GM12878 (cell line): ENCODE measurements around the gene GKN1. TPM values are rescaled to one million over a fixed set of nuclear protein-coding genes. Genes with fewer than 3 reads are reported as not detected.

Source experiments
- ATAC-seq: fragments of 200-7000 bp; cut with Tn5 transposase; 3 replicates; pipeline ENCODE4 v1.9.1; 2020; ENCODE audit warnings: mild to moderate bottlenecking, moderate library complexity
- BruUV-seq: library from RNA; stranded (reverse); fragments of 400-500 nt; replicated peaks from 2 replicates; lab custom pipeline; 2021; lab: Mats Ljungman, UMichigan
- CTCF ChIA-PET: fragments of 300-600 bp; sonication (Branson Sonifier 250); formaldehyde crosslinking; extraction: SDS; loops from one replicate; lab custom pipeline; 2021; ENCODE audit warnings: inconsistent platforms; lab: Yijun Ruan, JAX
- POLR2A ChIA-PET: fragments of 350-600 bp; formaldehyde crosslinking; extraction: SDS; loops from one replicate; lab custom pipeline; 2021; ENCODE audit warnings: inconsistent platforms; lab: Charles Lee
- RAD21 ChIA-PET: fragments of 300-600 bp; sonication (Branson Sonifier 250); formaldehyde crosslinking; loops from one replicate; lab custom pipeline; 2023; ENCODE audit warnings: antibody characterized with exemption; ENCODE audit not compliant: unreplicated experiment; lab: Charles Lee
- SMC1A ChIA-PET: fragments of 300-600 bp; sonication (Branson Sonifier 250); formaldehyde crosslinking; loops from one replicate; lab custom pipeline; 2023; ENCODE audit not compliant: unreplicated experiment, uncharacterized antibody; lab: Charles Lee
- DNase-seq: peaks from one replicate; pipeline ENCODE4 v3.0.0-alpha.2; 2011; ENCODE audit warnings: low read depth, low spot score
- FAIRE-seq: peaks from 3 replicates; lab custom pipeline; 2011; peaks lifted over from hg19 to GRCh38; lab: Jason Lieb, UNC
- H2AFZ ChIP-seq: 2 replicates; pipeline ENCODE4 v1.6.0; 2011; ENCODE audit warnings: low read depth, low read length, control low read depth; ENCODE audit not compliant: control insufficient read depth
- H3K27ac ChIP-seq: 2 replicates; pipeline ENCODE4 v1.5.1; 2011; ENCODE audit warnings: control low read depth; ENCODE audit not compliant: control insufficient read depth, insufficient read depth
- H3K27me3 ChIP-seq, 2 experiments: replicated peaks in 1 of 2; 2 replicates each; pipeline versions ENCODE4 v1.6.0 to v1.6.1; 2011; ENCODE audit warnings: low read length in 1 of 2; ENCODE audit not compliant: control insufficient read depth in 2 of 2, insufficient read depth in 2 of 2
- H3K36me3 ChIP-seq, 2 experiments: 2 replicates each; pipeline ENCODE4 v1.5.1; 2011; ENCODE audit warnings: low read length in 1 of 2; ENCODE audit not compliant: control insufficient read depth in 2 of 2, insufficient read depth in 2 of 2
- H3K4me1 ChIP-seq: 2 replicates; pipeline ENCODE4 v1.6.1; 2011; ENCODE audit warnings: mild to moderate bottlenecking, low read length, moderate library complexity, mixed read lengths; ENCODE audit not compliant: control insufficient read depth, insufficient read depth
- H3K4me2 ChIP-seq: 2 replicates; pipeline ENCODE4 v1.6.0; 2011; ENCODE audit warnings: control low read depth; ENCODE audit not compliant: control insufficient read depth, insufficient read depth
- H3K4me3 ChIP-seq: fragments of 200-600 bp; sonication (generic); 2 replicates; pipeline ENCODE4 v1.5.1; 2016
- H3K79me2 ChIP-seq: 2 replicates; pipeline ENCODE4 v1.6.0; 2011; ENCODE audit warnings: low read length; ENCODE audit not compliant: control insufficient read depth, insufficient read depth
- H3K9ac ChIP-seq: 2 replicates; pipeline ENCODE4 v1.8.0; 2011; ENCODE audit warnings: low read length, control low read depth, mixed read lengths; ENCODE audit not compliant: control insufficient read depth, insufficient read depth
- H3K9me3 ChIP-seq: replicated peaks from 3 replicates; pipeline ENCODE4 v1.5.1; 2011; ENCODE audit warnings: mild to moderate bottlenecking, low read length; ENCODE audit not compliant: control insufficient read depth, insufficient read depth
- H4K20me1 ChIP-seq: 2 replicates; pipeline ENCODE4 v1.6.0; 2011; ENCODE audit not compliant: control insufficient read depth, insufficient read depth
- CEBPB ChIP-seq, 2 experiments: fragments of 150-350 bp in 1 of 2; IDR thresholded peaks; 2 replicates each; pipeline ENCODE4 v1.6.1; 2012 to 2014; ENCODE audit warnings: low read depth in 2 of 2, low read length in 2 of 2, borderline replicate concordance in 1 of 2, inconsistent platforms in 1 of 2
- FOXK2 ChIP-seq: fragments of 450-650 bp; IDR thresholded peaks from 2 replicates; pipeline ENCODE4 v1.6.1; 2017; ENCODE audit warnings: mild to moderate bottlenecking, moderate library complexity
- MEF2A ChIP-seq: IDR thresholded peaks from 2 replicates; pipeline ENCODE4 v1.6.1; 2011; ENCODE audit warnings: low read depth, mild to moderate bottlenecking, low read length, moderate library complexity; ENCODE audit not compliant: insufficient read depth
- NR2C2 ChIP-seq: IDR thresholded peaks from 2 replicates; pipeline ENCODE4 v1.6.1; 2011; ENCODE audit warnings: borderline replicate concordance, low read depth; ENCODE audit not compliant: control insufficient read depth, insufficient read length
- PRDM15 ChIP-seq: fragments of 450-650 bp; formaldehyde crosslinking; IDR thresholded peaks from 2 replicates; pipeline ENCODE4 v1.4.0; 2020; ENCODE audit warnings: mild to moderate bottlenecking, moderate library complexity
- SMAD5 ChIP-seq: IDR thresholded peaks from 2 replicates; pipeline ENCODE4 v1.6.1; 2016; ENCODE audit warnings: antibody characterized with exemption, low read depth
- SMC3 ChIP-seq: IDR thresholded peaks from 2 replicates; pipeline ENCODE4 v1.6.1; 2011; ENCODE audit warnings: low read length, improper control_type of control experiment, borderline replicate concordance
- TARDBP ChIP-seq: IDR thresholded peaks from 2 replicates; pipeline ENCODE4 v1.6.1; 2016; ENCODE audit warnings: borderline replicate concordance
- YBX1 ChIP-seq: fragments of 450-650 bp; IDR thresholded peaks from 2 replicates; pipeline ENCODE4 v1.6.1; 2016; ENCODE audit warnings: antibody characterized with exemption
- ZNF207 ChIP-seq: fragments of 450-650 bp; IDR thresholded peaks from 2 replicates; pipeline ENCODE4 v1.6.1; 2014; ENCODE audit warnings: antibody characterized with exemption, mild to moderate bottlenecking, borderline replicate concordance
- ZNF384 ChIP-seq: IDR thresholded peaks from 2 replicates; pipeline ENCODE4 v1.6.1; 2012; ENCODE audit warnings: low read depth, mild to moderate bottlenecking, low read length, improper control_type of control experiment, borderline replicate concordance
- ZNF592 ChIP-seq: fragments of 450-650 bp; IDR thresholded peaks from 2 replicates; pipeline ENCODE4 v1.6.1; 2017; ENCODE audit warnings: mild to moderate bottlenecking, moderate library complexity
- WGBS: methylation state at CpG from one replicate; pipeline ENCODE4 v1.1.6; 2016; ENCODE audit warnings: low lambda C conversion rate; ENCODE audit not compliant: insufficient replicate concordance, insufficient coverage; ENCODE audit errors: missing lambda C conversion rate; 5-methylcytosine and 5-hydroxymethylcytosine counted together
- in situ Hi-C: fragments of 300-500 bp; cut with MboI; formaldehyde crosslinking; loops from 9 replicates; pipeline ENCODE4 v1.14.3; 2018; ENCODE audit warnings: mixed read lengths
- intact Hi-C: fragments of 100-400 bp; cut with micrococcal nuclease; formaldehyde crosslinking; loops from one replicate; pipeline ENCODE4 v1.14.2; 2022; ENCODE audit not compliant: unreplicated experiment
- polyA plus RNA-seq, 11 experiments: library from polyadenylated mRNA; depleted of rRNA in 4 of 11; unstranded in 6 of 11; stranded (reverse) in 5 of 11; fragments of >200 nt; fragmentation: Nextera tagmentation in 4 of 11; fragmentation: Illumina TruSeq in 1 of 11; extraction: Ambion mirVana in 4 of 11; extraction: Trizol in 1 of 11; gene quantifications; 1 replicate in 1 of 11; 2 replicates in 10 of 11; pipeline versions ENCODE4 v1.2.1 to v1.2.3, GENCODE V29; 2011 to 2016; ENCODE audit warnings: inconsistent platforms in 2 of 11, missing spikeins in 2 of 11, low read depth in 1 of 11
- total RNA-seq, 4 experiments: library from RNA; depleted of rRNA in 3 of 4; stranded (reverse); fragments of >200 nt in 3 of 4; fragmentation: Illumina TruSeq in 1 of 4; extraction: Trizol in 1 of 4; gene quantifications; 2 replicates each; pipeline versions ENCODE4 v1.2.1 to v1.2.3, GENCODE V29; 2013 to 2021
- TF ChIP-seq, protein P1 (sequence below): fragments of 450-650 bp; IDR thresholded peaks from 2 replicates; pipeline ENCODE4 v1.6.1; 2016; ENCODE audit warnings: mild to moderate bottlenecking

The GKN1 gene
- total and polyA plus RNA-seq, 10 of the 15 experiments (the other 5 are each of a cell fraction or from before 2014, with no cell fraction given), result not detected

GRCh38 chr2:68951899-68952298 lies 22.5 kb upstream of the GKN1 start (continued):
- TF ChIP-seq YBX1, result no peak
- TF ChIP-seq, protein P1, sequence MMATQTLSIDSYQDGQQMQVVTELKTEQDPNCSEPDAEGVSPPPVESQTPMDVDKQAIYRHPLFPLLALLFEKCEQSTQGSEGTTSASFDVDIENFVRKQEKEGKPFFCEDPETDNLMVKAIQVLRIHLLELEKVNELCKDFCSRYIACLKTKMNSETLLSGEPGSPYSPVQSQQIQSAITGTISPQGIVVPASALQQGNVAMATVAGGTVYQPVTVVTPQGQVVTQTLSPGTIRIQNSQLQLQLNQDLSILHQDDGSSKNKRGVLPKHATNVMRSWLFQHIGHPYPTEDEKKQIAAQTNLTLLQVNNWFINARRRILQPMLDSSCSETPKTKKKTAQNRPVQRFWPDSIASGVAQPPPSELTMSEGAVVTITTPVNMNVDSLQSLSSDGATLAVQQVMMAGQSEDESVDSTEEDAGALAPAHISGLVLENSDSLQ, result no peak
- TF ChIP-seq PRDM15 (CRISPR knock-in tag), result no peak
- TF ChIP-seq, all 136 proteins: peak for 0

DNA sequence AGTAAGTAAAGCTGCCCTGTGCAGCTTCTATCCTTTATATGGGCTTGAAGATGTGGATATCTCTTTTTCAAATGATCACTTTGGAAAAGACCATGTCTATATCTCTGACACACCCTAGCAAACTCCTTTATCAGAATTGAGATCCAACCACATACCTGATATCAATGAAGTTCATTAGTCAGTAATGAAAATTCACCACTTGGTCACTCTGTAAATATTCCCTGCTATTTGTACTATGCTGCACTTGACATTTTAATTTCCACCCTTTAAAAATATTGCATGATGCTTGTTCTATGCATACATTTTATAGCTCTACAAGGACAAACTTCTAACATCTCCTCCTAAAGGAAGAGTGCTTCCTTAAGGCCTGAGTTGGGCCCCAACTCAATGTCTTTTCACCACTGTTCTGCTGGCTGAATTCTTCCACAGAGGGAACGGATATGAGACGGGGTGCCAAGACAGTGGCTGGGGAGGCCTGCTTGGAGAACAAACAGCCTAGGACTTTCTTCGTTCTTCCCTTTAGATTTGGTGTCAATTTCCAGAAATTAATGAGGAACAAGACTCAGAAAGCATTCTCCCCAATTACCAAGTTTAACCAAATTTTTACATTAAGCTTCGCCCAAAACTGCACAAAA lies 21.4 kb upstream of the GKN1 start, which contains the start of gene GKN2:
GKN2 (minus strand) TSS at position 7 of the 635 bp plus-strand sequence. CDS start 32 bp downstream, outside the sequence.
- no peaks in the 10 kb centered on the region for H4K20me1 ChIP-seq
- ATAC-seq (no peak), DNase-seq (no peak), FAIRE-seq (no peak)
- POLR2A ChIA-PET, result no interaction called here
- no peaks in the 10 kb centered on the region for H3K79me2 ChIP-seq
- no TSS peak for BruUV-seq
- no peak within 1 kb of the TSS for H3K4me3 ChIP-seq
- H3K4me2 ChIP-seq, result no peak within 1 kb of the TSS
- SMC1A ChIA-PET, result interaction anchor here (1.2 kb wide), 1 partner anchor 9 kb away, joined by 3 read pairs; no protein-coding TSS in a partner anchor
- H3K36me3 ChIP-seq, result no peaks in the 10 kb centered on the region
- WGBS, result 28% methylated on average over 4 of the region's 4 CpGs
- no peaks in the 10 kb centered on the region for H3K9me3 ChIP-seq
- H2AFZ ChIP-seq, result no peak within 1 kb of the TSS
- no peak within 1 kb of the TSS for H3K27ac ChIP-seq
- H3K9ac ChIP-seq, result no peak within 1 kb of the TSS
- in situ Hi-C loops, result no loop called here
- intact Hi-C loops, result no loop called here
- CTCF ChIA-PET, result interaction anchor here (4.2 kb wide), 1 partner anchor 10 kb away, joined by 26 read pairs; no protein-coding TSS in a partner anchor
- no peaks in the 10 kb centered on the region for H3K4me1 ChIP-seq
- H3K27me3 ChIP-seq, result peaks cover 2 to 4% of the 10 kb centered on the region in 2 experiments; a peak in 2 of 4 replicates
- RAD21 ChIA-PET, result no interaction called here
- TF ChIP-seq ZNF592 (no peak), FOXK2 (no peak), TARDBP (no peak), SMC3 (no peak), CEBPB (IDR thresholded peaks at IDR 0.05; ENCODE audit: borderline replicate concordance in 1 of 2, low read depth in 2 of 2, low read length in 2 of 2) (no peak), SMAD5 (no peak), MEF2A (no peak), ZNF384 (no peak), NR2C2 (no peak), ZNF207 (no peak)
